Smooth muscle cell (in vitro differentiated cells): ENCODE data around the gene ATP7B. TPM values are rescaled to one million over a fixed set of nuclear protein-coding genes. Genes with fewer than 3 reads are reported as not detected.
"Not testable (repeated sequence)": the region's sequence is repeated elsewhere in the genome, so short reads cannot be mapped to it uniquely, and the experiment has no call there.

ENCODE experiments used
- DNase-seq: peaks from one replicate; lab custom pipeline; 2025; ENCODE audit not compliant: unreplicated experiment; lab: John Stamatoyannopoulos, UW
- H2AFZ ChIP-seq: fragments of 200-600 bp; sonication (generic); 2 replicates; pipeline ENCODE4 v1.6.0; 2016; ENCODE audit warnings: antibody characterized with exemption, low read depth, mild to moderate bottlenecking
- H3F3A ChIP-seq: fragments of 200-600 bp; sonication (generic); 2 replicates; pipeline ENCODE4 v1.6.0; 2017; ENCODE audit warnings: antibody characterized with exemption, low read depth
- H3K27ac ChIP-seq: fragments of 200-600 bp; sonication (generic); 2 replicates; pipeline ENCODE4 v1.5.1; 2016; ENCODE audit warnings: low read depth, mild to moderate bottlenecking
- H3K27me3 ChIP-seq: fragments of 200-600 bp; sonication (generic); 2 replicates; pipeline ENCODE4 v1.6.1; 2016; ENCODE audit warnings: low read depth, mild to moderate bottlenecking
- H3K36me3 ChIP-seq: fragments of 200-600 bp; sonication (generic); 2 replicates; pipeline ENCODE4 v1.5.1; 2016; ENCODE audit warnings: low read depth
- H3K4me1 ChIP-seq: fragments of 200-600 bp; sonication (generic); 2 replicates; pipeline ENCODE4 v1.5.1; 2016; ENCODE audit warnings: low read depth
- H3K4me2 ChIP-seq: fragments of 200-600 bp; sonication (generic); 2 replicates; pipeline ENCODE4 v1.6.0; 2016; ENCODE audit warnings: mild to moderate bottlenecking
- H3K4me3 ChIP-seq: fragments of 200-600 bp; sonication (generic); 2 replicates; pipeline ENCODE4 v1.5.1; 2016; ENCODE audit warnings: mild to moderate bottlenecking
- H3K79me2 ChIP-seq: fragments of 200-600 bp; sonication (generic); 2 replicates; pipeline ENCODE4 v1.6.0; 2016; ENCODE audit warnings: low read depth, mild to moderate bottlenecking
- H3K9ac ChIP-seq: fragments of 200-600 bp; sonication (generic); 2 replicates; pipeline ENCODE4 v1.6.0; 2016; ENCODE audit warnings: low read depth
- H3K9me3 ChIP-seq: fragments of 200-600 bp; sonication (generic); replicated peaks from 2 replicates; pipeline ENCODE4 v1.5.1; 2016; ENCODE audit warnings: low read depth
- H4K20me1 ChIP-seq: fragments of 200-600 bp; sonication (generic); 2 replicates; pipeline ENCODE4 v1.6.0; 2016; ENCODE audit warnings: low read depth
- WGBS: methylation state at CpG from one replicate; pipeline ENCODE4 v1.1.7; 2016; ENCODE audit warnings: low lambda C conversion rate; 5-methylcytosine and 5-hydroxymethylcytosine counted together
- polyA plus RNA-seq: library from polyadenylated mRNA; unstranded; fragments of >200 nt; fragmentation: Nextera tagmentation; extraction: Ambion mirVana; gene quantifications from 2 replicates; pipeline ENCODE4 v1.2.1, GENCODE V29; 2016
- total RNA-seq: library from RNA; depleted of rRNA; stranded (reverse); fragments of >200 nt; gene quantifications from 2 replicates; pipeline ENCODE4 v1.2.3, GENCODE V29; 2014
- TF ChIP-seq, protein P1 (sequence below): fragments of 200-600 bp; sonication (generic); IDR thresholded peaks from 2 replicates; pipeline ENCODE4 v1.5.1; 2017; ENCODE audit warnings: borderline replicate concordance, mild to moderate bottlenecking, antibody characterized with exemption; ENCODE audit not compliant: insufficient read depth, poor library complexity, severe bottlenecking

ATP7B gene
- total and polyA plus RNA-seq, 2 experiments from 2014 or later = 10.0 to 23.5 TPM

DNA sequence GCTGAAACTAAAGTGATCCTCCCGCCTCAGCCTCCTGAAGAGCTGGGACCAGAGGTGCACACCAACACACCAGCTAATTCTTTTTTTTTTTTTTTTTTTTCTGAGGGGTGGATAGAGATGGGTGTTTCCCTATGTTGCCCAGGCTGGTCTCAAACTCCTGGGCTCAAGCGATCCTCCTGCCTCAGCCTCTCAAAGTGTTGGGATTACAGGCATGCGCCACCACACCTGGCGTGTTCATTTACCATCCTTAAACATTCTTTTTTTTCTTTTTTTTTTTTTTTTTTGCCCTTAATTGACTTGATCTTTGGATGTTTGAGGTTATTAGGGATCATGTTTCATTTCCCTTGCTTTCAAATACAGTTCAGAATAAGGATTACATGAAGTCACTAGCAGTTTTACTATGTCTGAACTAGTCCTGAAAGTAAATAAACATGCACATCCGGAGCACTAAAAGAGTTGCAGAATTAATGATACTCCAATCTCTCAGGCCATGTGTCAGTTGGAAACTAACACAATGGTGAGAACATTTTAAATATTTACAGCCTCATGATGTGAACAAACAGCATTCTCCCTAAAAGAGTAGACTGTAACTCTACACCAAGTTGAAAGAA, 23.5 kb upstream of the ATP7B start:
- TF ChIP-seq, protein P1, sequence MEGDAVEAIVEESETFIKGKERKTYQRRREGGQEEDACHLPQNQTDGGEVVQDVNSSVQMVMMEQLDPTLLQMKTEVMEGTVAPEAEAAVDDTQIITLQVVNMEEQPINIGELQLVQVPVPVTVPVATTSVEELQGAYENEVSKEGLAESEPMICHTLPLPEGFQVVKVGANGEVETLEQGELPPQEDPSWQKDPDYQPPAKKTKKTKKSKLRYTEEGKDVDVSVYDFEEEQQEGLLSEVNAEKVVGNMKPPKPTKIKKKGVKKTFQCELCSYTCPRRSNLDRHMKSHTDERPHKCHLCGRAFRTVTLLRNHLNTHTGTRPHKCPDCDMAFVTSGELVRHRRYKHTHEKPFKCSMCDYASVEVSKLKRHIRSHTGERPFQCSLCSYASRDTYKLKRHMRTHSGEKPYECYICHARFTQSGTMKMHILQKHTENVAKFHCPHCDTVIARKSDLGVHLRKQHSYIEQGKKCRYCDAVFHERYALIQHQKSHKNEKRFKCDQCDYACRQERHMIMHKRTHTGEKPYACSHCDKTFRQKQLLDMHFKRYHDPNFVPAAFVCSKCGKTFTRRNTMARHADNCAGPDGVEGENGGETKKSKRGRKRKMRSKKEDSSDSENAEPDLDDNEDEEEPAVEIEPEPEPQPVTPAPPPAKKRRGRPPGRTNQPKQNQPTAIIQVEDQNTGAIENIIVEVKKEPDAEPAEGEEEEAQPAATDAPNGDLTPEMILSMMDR = no peak
- no peaks in the 10 kb centered on the region for H3K36me3 ChIP-seq
- H3K9me3 ChIP-seq = no peaks in the 10 kb centered on the region
- H2AFZ ChIP-seq = no peak overlapping the region
- no peak for DNase-seq
- H4K20me1 ChIP-seq = no peaks in the 10 kb centered on the region
- 86% methylated on average over 5 of the region's 5 CpGs for WGBS
- no peaks in the 10 kb centered on the region for H3K27me3 ChIP-seq
- no peaks in the 10 kb centered on the region for H3K4me1 ChIP-seq
- H3K79me2 ChIP-seq = no peaks in the 10 kb centered on the region
- no peak overlapping the region for H3K9ac ChIP-seq
- H3K4me2 ChIP-seq = no peak overlapping the region
- peaks cover 7% of the 10 kb centered on the region for H3F3A ChIP-seq
- no peak overlapping the region for H3K4me3 ChIP-seq
- peak overlapping the region; percentile 19 for H3K27ac ChIP-seq

DNA sequence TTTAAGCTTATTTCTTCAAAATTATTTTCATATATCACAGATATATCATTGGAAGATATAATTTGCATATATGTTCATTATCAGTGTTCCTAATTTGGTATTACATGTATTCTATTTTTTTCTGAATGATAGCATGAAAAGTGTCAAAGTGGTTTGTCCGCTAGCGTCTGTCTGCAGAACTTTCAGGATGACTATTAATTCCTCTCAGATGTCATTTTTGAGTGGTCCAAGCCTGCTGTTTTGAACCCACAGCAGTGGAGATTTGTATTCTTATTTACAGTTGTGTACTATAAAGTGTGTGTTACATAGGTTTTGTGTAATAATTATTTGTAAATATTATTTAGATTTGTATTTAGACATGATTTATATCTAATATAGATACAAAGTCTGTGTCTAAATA, 21.8 kb upstream of the ATP7B start:
- 96% methylated on average over 2 of the region's 2 CpGs for WGBS

DNA sequence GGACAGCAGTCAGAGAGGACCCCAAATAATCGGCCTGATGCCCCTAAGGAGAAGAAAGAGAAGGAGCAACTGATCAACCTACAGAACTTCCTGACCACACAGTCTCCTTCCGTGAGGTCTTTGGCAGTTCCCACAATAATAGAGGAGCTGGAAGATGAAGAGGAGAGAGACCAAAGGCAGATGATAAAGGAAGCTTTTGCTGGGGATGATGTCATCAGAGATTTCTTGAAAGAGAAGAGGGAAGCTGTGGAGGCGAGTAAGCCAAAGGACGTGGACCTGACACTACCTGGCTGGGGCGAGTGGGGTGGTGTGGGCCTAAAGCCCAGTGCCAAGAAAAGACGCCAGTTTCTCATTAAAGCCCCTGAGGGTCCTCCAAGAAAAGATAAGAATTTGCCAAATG, 19.2 kb upstream of the ATP7B start:
- not testable (repeated sequence) for H3K4me3 ChIP-seq, H2AFZ ChIP-seq, H3K4me1 ChIP-seq, H3K27me3 ChIP-seq, H3K9ac ChIP-seq, H3K9me3 ChIP-seq, DNase-seq, H3F3A ChIP-seq, H3K79me2 ChIP-seq, H3K27ac ChIP-seq, H3K4me2 ChIP-seq, H4K20me1 ChIP-seq
- 96% methylated on average over 6 of the region's 6 CpGs for WGBS
- peaks cover 14% of the 10 kb centered on the region for H3K36me3 ChIP-seq

More for the DNA sequence above, 21.8 kb upstream of the ATP7B start:
- TF ChIP-seq, protein P1 = no peak
- Histone ChIP-seq H3K27me3 (no peaks in the 10 kb centered on the region), H3K9me3 (peaks cover 3% of the 10 kb centered on the region), H3K4me2 (no peak overlapping the region), H3K9ac (no peak overlapping the region), H3K79me2 (no peaks in the 10 kb centered on the region), H4K20me1 (no peaks in the 10 kb centered on the region), H3K36me3 (peaks cover 12% of the 10 kb centered on the region), H3K4me3 (no peak overlapping the region), H2AFZ (no peak overlapping the region), H3K27ac (no peak overlapping the region), H3K4me1 (no peaks in the 10 kb centered on the region), H3F3A (peaks cover 7% of the 10 kb centered on the region)
- DNase-seq = no peak

DNA sequence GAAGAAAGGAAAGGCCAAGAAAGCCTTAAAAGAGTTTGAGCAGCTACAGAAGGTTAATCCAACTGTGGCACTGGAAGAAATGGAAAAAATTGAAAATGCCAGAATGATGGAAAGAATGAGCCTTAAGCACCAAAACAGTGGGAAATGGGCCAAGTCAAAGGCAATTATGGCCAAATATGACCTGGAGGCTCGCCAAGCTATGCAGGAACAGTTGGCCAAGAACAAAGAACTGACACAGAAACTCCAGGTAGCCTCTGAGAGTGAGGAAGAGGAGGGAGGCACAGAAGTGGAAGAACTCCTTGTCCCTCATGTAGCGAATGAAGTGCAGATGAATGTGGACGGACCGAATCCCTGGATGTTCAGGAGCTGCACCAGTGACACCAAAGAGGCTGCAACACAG, 18.3 kb upstream of the ATP7B start:
- no peak overlapping the region for H3K27ac ChIP-seq
- H3K4me1 ChIP-seq = no peaks in the 10 kb centered on the region
- DNase-seq = no peak
- H3K4me2 ChIP-seq = no peak overlapping the region
- H3K27me3 ChIP-seq = no peaks in the 10 kb centered on the region
- peaks cover 7% of the 10 kb centered on the region for H3F3A ChIP-seq
- H2AFZ ChIP-seq = no peak overlapping the region
- H3K9me3 ChIP-seq = peaks cover 5% of the 10 kb centered on the region
- H3K79me2 ChIP-seq = peaks cover 7% of the 10 kb centered on the region
- no peak overlapping the region for H3K4me3 ChIP-seq
- H3K9ac ChIP-seq = no peak overlapping the region
- 98% methylated on average over 4 of the region's 4 CpGs for WGBS
- TF ChIP-seq, protein P1 = no peak
- H3K36me3 ChIP-seq = peaks cover 16% of the 10 kb centered on the region
- H4K20me1 ChIP-seq = no peaks in the 10 kb centered on the region
